Fibroblast of skin of left quadriceps (primary cell): ENCODE results near the gene TCAF1.
"Not testable (repeated sequence)": the region's sequence is repeated elsewhere in the genome, so short reads cannot be mapped to it uniquely, and the experiment has no call there.

Source experiments
- DNase-seq, 2 experiments: peaks; one replicate each; pipeline ENCODE4 v3.0.0-alpha.2; 2013; ENCODE audit warnings: low read depth in 2 of 2

The TCAF1 gene

DNA sequence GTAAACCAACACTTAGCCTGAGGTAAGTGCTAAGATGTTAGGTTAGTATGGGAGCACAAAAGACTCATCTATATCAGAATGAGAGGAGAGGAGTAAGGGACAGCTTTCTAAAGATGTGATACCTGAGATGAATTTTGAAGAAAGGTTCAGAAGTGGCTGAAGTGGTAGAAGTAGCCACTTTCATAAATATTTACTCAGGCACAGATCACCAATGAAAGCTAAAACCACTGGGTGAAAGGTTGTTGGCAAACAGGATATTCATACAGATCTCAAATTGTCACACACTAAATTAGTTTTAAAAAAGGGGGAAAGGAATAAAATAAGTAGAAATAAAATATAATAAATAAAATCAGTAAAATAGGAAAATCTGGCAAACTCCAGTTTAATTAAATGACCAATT, 30.4 kb downstream of the TCAF1 start:
- not testable (repeated sequence) for DNase-seq

DNA sequence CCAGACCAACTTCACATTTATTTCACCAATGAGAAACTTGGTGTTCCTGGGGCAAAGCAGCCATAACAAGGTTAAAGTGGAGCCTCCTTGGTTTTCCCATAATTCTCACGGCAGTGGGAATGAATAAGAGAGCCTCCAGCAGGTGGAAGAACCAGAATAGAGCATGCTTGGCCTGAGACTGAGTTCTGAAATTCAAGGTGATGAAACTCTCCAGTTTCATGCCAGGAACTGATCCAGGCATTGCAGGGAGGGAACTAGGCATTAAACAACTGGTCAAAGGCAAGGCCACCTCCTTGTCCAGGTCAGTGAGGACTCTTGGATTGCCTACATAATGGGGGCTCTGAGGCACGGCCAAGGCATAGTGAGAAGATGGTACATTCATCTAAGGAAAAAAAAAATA, 44.0 kb downstream of the TCAF1 start:
- DNase-seq = not testable (repeated sequence)

GRCh38 chr7:143855443-143855842, 46.5 kb downstream of the TCAF1 start:
- DNase-seq = not testable (repeated sequence)

DNA sequence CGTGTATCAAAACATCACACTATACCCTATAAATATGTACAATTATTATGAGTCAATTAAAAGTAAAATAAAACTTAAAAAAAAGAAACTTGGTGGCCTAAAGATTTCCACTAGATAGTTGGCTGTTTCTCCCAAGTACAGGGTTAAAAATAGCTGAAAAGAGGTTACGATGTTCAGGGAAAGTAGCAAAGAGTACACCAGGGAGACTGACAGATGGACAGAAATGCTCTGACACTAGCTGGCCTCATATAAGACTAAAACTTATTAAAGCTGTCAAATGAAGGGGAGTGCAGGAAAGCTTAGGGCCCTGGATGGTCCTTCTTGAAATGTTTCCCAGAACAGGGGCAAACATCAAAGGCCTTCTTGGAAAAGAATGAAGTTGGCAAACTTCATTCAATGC, 51.3 kb downstream of the TCAF1 start:
- DNase-seq = no peak

DNA sequence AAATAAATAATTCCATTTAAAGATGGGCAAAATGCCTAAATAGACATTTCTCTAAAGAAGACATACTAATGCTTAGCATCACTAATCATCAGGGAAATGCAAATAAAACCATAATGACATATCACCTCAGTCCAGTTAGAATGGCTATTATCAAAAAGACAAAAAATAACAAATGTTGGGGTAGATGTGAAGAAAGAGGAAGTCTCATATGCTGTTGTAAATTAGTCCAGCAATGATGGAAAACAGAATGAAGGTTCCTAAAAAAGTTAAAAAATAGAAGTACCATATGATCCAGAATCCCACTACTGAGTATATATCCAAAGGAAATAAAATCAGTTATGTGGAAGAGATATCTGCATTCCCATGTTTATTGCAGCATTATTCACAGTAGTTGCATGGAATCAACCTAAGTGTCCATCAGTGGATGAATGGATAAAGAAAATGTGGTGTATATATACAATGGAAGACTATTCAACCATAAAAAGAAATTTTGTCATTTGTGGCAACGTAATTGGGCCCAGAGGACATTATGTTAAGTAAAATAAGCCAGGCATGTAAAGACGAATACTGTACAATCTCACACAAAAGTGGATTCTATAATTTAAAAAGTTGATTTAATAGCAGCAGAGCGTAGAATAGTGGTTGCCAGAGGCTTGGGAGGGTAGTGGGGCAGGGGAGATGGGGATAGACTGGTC, 52.0 kb downstream of the TCAF1 start:
- no peak for DNase-seq

DNA sequence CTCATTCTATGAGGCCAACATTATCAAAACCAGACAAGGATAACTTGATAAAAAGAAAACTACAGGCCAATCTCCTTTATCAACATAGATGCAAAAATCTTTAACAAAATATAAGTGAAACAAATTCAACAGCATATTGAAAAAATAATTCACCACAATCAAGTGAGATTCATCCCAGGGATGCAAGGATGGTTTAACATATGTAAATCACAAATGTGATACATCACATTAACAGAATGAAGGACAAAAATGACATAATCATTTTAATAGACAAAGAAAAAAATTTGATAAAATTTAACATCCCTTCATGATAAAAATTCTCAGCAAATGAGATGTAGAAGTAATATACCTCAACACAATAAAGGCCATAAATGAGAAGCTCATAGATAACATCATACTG, 53.8 kb downstream of the TCAF1 start:
- no peak for DNase-seq

DNA sequence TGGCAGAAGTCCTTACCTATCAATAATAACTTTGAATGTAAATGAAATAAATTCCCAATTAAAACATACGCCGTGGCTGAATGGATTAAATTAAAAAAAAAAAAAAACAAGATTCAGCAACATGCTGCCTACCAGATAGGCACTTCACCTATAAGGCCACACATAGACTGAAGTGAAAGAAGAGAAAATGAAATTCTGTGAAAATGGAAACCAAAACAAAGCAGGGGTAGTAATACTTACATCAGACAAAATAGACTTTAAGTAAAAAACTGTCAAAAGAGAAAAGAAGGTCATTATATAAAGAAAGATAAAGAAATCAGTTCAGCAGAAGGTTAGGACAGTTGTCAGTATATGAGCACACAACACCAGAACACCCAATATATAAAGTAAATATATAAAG, 55.3 kb downstream of the TCAF1 start:
- DNase-seq = no peak

DNA sequence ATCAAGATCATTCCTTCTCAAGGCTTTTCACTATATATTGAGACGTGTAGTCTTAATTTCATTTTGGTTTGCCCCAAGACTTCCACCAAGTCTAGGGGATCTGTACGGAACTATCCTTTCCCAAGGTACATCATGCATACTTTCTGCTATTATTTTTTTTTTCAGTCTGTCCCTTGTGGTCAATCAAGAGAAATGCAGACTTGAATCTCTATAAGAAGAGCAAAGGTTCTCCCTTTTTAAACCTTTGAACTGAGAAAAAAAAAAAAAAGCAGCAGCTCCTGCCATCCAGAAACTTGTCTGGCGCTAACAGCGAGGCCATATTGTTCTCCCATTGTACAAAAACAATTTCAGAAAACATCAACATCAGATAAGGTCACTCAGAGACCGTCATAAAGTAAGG, 60.3 kb downstream of the TCAF1 start:
- not testable (repeated sequence) for DNase-seq

GRCh38 chr7:143840062-143840461, 61.9 kb downstream of the TCAF1 start:
- not testable (repeated sequence) for DNase-seq

DNA sequence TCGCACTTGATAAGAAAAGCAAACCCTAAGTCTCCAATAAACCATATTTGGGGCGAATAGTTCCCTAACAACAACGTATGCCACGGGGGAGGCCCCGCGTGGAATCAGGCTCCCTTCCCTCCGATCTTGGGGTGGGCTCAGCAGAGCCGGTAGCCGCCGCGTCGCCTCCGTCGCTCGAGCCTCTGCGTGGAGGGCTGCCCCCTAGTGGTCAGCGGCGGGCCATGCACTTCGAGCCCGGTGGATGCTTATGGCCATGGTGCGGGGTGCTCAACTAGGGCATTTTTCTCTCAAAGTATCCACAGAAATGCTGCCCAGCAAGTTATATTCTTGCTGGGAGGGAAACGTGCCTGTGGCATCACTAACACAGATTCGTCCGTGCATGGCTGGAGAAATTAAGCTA, 64.8 kb downstream of the TCAF1 start:
- DNase-seq = not testable (repeated sequence)

GRCh38 chr7:143836622-143837021, 65.4 kb downstream of the TCAF1 start:
- not testable (repeated sequence) for DNase-seq

GRCh38 chr7:143836088-143836487, 65.9 kb downstream of the TCAF1 start:
- not testable (repeated sequence) for DNase-seq

GRCh38 chr7:143826578-143826977, 75.4 kb downstream of the TCAF1 start:
- DNase-seq = not testable (repeated sequence)

GRCh38 chr7:143824295-143825135, 77.5 kb downstream of the TCAF1 start:
- not testable (repeated sequence) for DNase-seq

GRCh38 chr7:143823634-143824294, 78.2 kb downstream of the TCAF1 start:
- DNase-seq = not testable (repeated sequence)

GRCh38 chr7:143821392-143822277, 80.3 kb downstream of the TCAF1 start:
- DNase-seq = not testable (repeated sequence)

DNA sequence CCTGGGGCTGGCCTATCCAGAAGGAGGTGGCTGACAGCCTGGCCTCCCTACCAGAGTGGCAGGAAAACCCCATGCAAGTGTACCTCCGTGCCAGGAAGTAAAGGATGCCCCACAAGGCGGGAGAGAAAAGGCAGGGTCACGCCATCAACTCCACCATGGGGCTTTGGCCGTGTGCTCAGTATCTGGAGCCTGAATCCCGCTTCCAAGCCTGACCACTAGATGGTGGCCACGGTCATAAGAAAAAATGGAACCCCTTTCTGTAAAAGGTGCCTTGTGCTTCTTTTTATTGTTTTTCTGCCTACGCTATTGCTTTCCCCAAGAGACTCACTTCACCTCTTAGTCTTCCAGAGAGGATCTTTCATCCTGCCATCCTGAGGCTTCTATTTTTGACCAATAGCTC, 84.1 kb downstream of the TCAF1 start:
- DNase-seq = not testable (repeated sequence)

DNA sequence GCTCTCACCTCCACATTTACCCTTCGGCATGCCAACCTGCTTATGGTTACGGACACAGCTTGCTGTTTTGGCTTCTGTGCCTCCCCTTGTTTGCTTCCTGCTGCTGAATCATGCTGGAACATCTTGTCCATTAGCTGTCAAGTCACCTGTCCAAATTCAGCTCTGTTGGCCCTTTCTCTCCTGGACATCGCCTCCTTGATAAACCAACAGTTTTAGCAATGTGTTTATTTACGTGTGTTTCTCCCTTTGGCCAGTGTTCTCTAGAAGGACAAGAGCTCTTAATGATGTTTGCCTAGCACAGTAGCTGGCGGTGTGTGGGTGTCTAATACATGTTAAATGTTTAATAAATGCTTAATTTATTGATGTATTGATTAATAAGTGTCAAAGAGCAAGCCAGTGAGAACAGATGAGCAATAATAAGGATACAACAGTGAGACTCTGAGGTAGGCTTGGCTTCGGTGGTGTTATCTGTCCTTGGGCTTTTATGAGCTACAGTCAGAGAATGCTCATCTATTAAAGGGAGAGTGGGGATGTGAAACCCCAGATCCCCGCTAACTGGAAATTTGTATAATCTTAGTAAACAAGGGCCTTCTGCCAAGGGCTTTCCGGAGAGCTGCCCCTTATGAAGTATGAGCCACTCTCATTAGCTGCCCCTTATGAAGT, 85.4 kb downstream of the TCAF1 start:
- DNase-seq = not testable (repeated sequence)

- not testable (repeated sequence) for DNase-seq
Measured at GRCh38 chr7:143810639-143811038, 91.3 kb downstream of the TCAF1 start.

DNA sequence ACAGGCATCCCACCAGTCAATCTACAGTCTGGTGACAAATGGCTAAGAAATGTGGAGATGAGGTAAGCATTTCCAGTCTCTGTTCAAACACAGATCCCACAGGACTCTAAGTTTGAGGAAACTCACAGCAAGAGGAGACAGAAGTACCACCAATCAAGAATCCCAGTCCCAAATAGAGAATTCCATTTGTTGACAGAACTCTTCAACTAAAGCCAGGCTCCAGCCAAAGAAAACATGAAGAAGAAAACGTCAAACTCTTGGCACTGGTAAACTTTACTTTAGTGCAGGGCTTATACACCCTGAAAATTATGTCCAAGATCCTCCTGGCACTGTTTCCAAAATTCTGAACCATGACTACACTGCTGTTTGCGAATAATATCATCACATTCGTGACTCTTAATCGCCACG, 95.3 kb downstream of the TCAF1 start:
- not testable (repeated sequence) for DNase-seq
